SK-N-SH (cell line): ENCODE results near the gene PEPD. TPM values are rescaled to one million over a fixed set of nuclear protein-coding genes. Genes with fewer than 3 reads are reported as not detected.

ENCODE experiments used
- CTCF ChIA-PET: fragments of 300-600, 350-600 bp; formaldehyde crosslinking; extraction: SDS; loops from one replicate; lab custom pipeline; 2021; lab: Yijun Ruan, JAX
- POLR2A ChIA-PET: fragments of 350-600 bp; sonication (Branson Sonifier 250); formaldehyde crosslinking; extraction: SDS; loops from one replicate; lab custom pipeline; 2020; ENCODE audit warnings: antibody characterized with exemption, inconsistent platforms; lab: Yijun Ruan, JAX
- DNase-seq: peaks from one replicate; pipeline ENCODE4 v3.0.0; 2012
- H2AFZ ChIP-seq: fragments of 200-600 bp; sonication (generic); 2 replicates; pipeline ENCODE4 v1.8.1; 2016; ENCODE audit warnings: antibody characterized with exemption, mild to moderate bottlenecking, low read depth
- H3F3A ChIP-seq: fragments of 200-600 bp; sonication (generic); replicated peaks from 2 replicates; pipeline ENCODE3; 2016; ENCODE audit warnings: antibody characterized with exemption, mild to moderate bottlenecking; ENCODE audit not compliant: insufficient read depth
- H3K27ac ChIP-seq, 2 experiments: fragments of 200-500 bp in 1 of 2; fragments of 200-600 bp in 1 of 2; sonication (Bioruptor generic) in 1 of 2; sonication (generic), shearing (Covaris generic) in 1 of 2; 2 replicates each; pipeline versions ENCODE4 v1.5.1 to v1.6.1; 2014 to 2016; ENCODE audit warnings: low read depth in 2 of 2, inconsistent platforms in 1 of 2, low read length in 1 of 2, mild to moderate bottlenecking in 1 of 2, mixed read lengths in 1 of 2
- H3K27me3 ChIP-seq: fragments of 200-600 bp; sonication (generic), shearing (Covaris generic); 2 replicates; pipeline ENCODE4 v1.6.1; 2016; ENCODE audit warnings: mixed run types; ENCODE audit not compliant: insufficient read depth
- H3K36me3 ChIP-seq, 2 experiments: fragments of 200-500 bp in 1 of 2; fragments of 200-600 bp in 1 of 2; sonication (Bioruptor generic) in 1 of 2; sonication (generic) in 1 of 2; replicated peaks in 1 of 2; 2 replicates each; pipeline versions ENCODE3 to v1.5.1; 2014 to 2016; ENCODE audit warnings: low read length in 1 of 2, mild to moderate bottlenecking in 1 of 2; ENCODE audit not compliant: insufficient read depth in 2 of 2, control insufficient read depth in 1 of 2
- H3K4me1 ChIP-seq, 2 experiments: fragments of 200-500 bp in 1 of 2; fragments of 200-600 bp in 1 of 2; sonication (Bioruptor generic) in 1 of 2; sonication (generic), shearing (Covaris generic) in 1 of 2; 2 replicates each; pipeline versions ENCODE4 v1.5.1 to v1.6.1; 2014 to 2016; ENCODE audit warnings: low read depth in 1 of 2, low read length in 1 of 2, mixed run types in 1 of 2; ENCODE audit not compliant: insufficient read depth in 2 of 2, control insufficient read depth in 1 of 2
- H3K4me2 ChIP-seq: fragments of 200-600 bp; sonication (generic), shearing (Covaris generic); 2 replicates; pipeline ENCODE4 v1.6.1; 2017; ENCODE audit warnings: mixed run types
- H3K4me3 ChIP-seq, 2 experiments: fragments of 200-500 bp in 1 of 2; fragments of 200-600 bp in 1 of 2; sonication (Bioruptor generic) in 1 of 2; sonication (generic), shearing (Covaris generic) in 1 of 2; 2 replicates each; pipeline versions ENCODE4 v1.5.1 to v1.8.1; 2014 to 2016; ENCODE audit warnings: low read depth in 2 of 2, inconsistent platforms in 1 of 2, low read length in 1 of 2, mild to moderate bottlenecking in 1 of 2, mixed read lengths in 1 of 2, moderate library complexity in 1 of 2
- H3K79me2 ChIP-seq: fragments of 200-600 bp; sonication (generic); 2 replicates; pipeline ENCODE4 v1.8.1; 2017; ENCODE audit warnings: mild to moderate bottlenecking; ENCODE audit not compliant: insufficient read depth
- H3K9ac ChIP-seq: fragments of 200-600 bp; sonication (generic); 2 replicates; pipeline ENCODE4 v1.6.1; 2017; ENCODE audit warnings: mixed run types
- H3K9me2 ChIP-seq: fragments of 200-600 bp; sonication (generic); 2 replicates; pipeline ENCODE4 v1.6.1; 2017; ENCODE audit warnings: mixed run types
- H3K9me3 ChIP-seq: fragments of 200-600 bp; sonication (generic); 2 replicates; pipeline ENCODE4 v1.6.1; 2017; ENCODE audit warnings: mixed run types, mild to moderate bottlenecking, moderate library complexity
- H4K20me1 ChIP-seq: fragments of 200-600 bp; sonication (generic); 2 replicates; pipeline ENCODE4 v1.6.1; 2017; ENCODE audit warnings: mild to moderate bottlenecking, mixed run types; ENCODE audit not compliant: insufficient read depth
- CHD2 ChIP-seq: fragments of 150-350 bp; IDR thresholded peaks from 2 replicates; pipeline ENCODE4 v1.6.1; 2018; ENCODE audit warnings: low read length; ENCODE audit not compliant: partially characterized antibody
- EP300 ChIP-seq, 2 experiments: IDR thresholded peaks; 2 replicates each; pipeline versions ENCODE4 v1.4.0 to v1.6.1; 2012; ENCODE audit warnings: borderline replicate concordance in 1 of 2, low read depth in 1 of 2, low read length in 1 of 2
- FOXJ3 ChIP-seq: sonication (generic); formaldehyde crosslinking; IDR thresholded peaks from 2 replicates; pipeline ENCODE4 v1.5.1; 2020; ENCODE audit warnings: mild to moderate bottlenecking, missing genetic modification reagents
- GATA2 ChIP-seq: sonication (generic); formaldehyde crosslinking; IDR thresholded peaks from 2 replicates; pipeline ENCODE4 v1.5.0; 2020; ENCODE audit warnings: mild to moderate bottlenecking, missing genetic modification reagents
- JUND ChIP-seq: IDR thresholded peaks from 2 replicates; pipeline ENCODE4 v1.4.0; 2012
- MAX ChIP-seq: IDR thresholded peaks from 2 replicates; pipeline ENCODE4 v1.4.0; 2012; ENCODE audit warnings: low read depth
- MEF2A ChIP-seq: IDR thresholded peaks from 2 replicates; pipeline ENCODE4 v1.4.0; 2012; ENCODE audit warnings: low read depth, borderline replicate concordance
- PBX3 ChIP-seq: IDR thresholded peaks from 2 replicates; pipeline ENCODE4; 2012
- POLR2AphosphoS5 ChIP-seq: IDR thresholded peaks from 2 replicates; pipeline ENCODE4 v1.6.1; 2012; ENCODE audit warnings: low read depth, low read length
- RCOR1 ChIP-seq: fragments of 150-350 bp; IDR thresholded peaks from 2 replicates; pipeline ENCODE4 v1.6.1; 2017; ENCODE audit warnings: antibody characterized with exemption, low read length
- REST ChIP-seq: IDR thresholded peaks from 2 replicates; pipeline ENCODE4 v1.6.1; 2012; ENCODE audit warnings: mild to moderate bottlenecking, low read depth, low read length, moderate library complexity
- RXRA ChIP-seq: IDR thresholded peaks from 2 replicates; pipeline ENCODE4 v1.4.0; 2012; ENCODE audit warnings: low read depth, mild to moderate bottlenecking, borderline replicate concordance
- SIN3A ChIP-seq: IDR thresholded peaks from 2 replicates; pipeline ENCODE4 v1.6.1; 2012; ENCODE audit warnings: low read depth, mild to moderate bottlenecking, low read length, moderate library complexity, borderline replicate concordance
- TAF1 ChIP-seq: IDR thresholded peaks from 2 replicates; pipeline ENCODE4 v1.6.1; 2012; ENCODE audit warnings: low read depth, mild to moderate bottlenecking, low read length, moderate library complexity, borderline replicate concordance
- TCF12 ChIP-seq: IDR thresholded peaks from 2 replicates; pipeline ENCODE4 v1.4.0; 2012
- TEAD4 ChIP-seq: IDR thresholded peaks from 2 replicates; pipeline ENCODE4 v1.4.0; 2012; ENCODE audit warnings: mild to moderate bottlenecking, borderline replicate concordance; ENCODE audit not compliant: insufficient read depth
- USF1 ChIP-seq: IDR thresholded peaks from 2 replicates; pipeline ENCODE4 v1.4.0; 2012; ENCODE audit warnings: low read depth, borderline replicate concordance
- USF2 ChIP-seq: fragments of 150-350 bp; IDR thresholded peaks from 2 replicates; pipeline ENCODE4 v1.6.1; 2017; ENCODE audit warnings: antibody characterized with exemption, low read length, low read depth, borderline replicate concordance
- YY1 ChIP-seq: IDR thresholded peaks from 2 replicates; pipeline ENCODE4 v1.4.0; 2012; ENCODE audit warnings: low read depth, mild to moderate bottlenecking
- ZBTB33 ChIP-seq: IDR thresholded peaks from 2 replicates; pipeline ENCODE4 v1.4.0; 2012; ENCODE audit warnings: low read depth, borderline replicate concordance
- WGBS: methylation state at CpG from one replicate; pipeline ENCODE4 v1.1.6; 2017; ENCODE audit warnings: low lambda C conversion rate; 5-methylcytosine and 5-hydroxymethylcytosine counted together
- polyA plus RNA-seq, 3 experiments: library from polyadenylated mRNA; depleted of rRNA; stranded (reverse); fragments of >200 nt; gene quantifications; 2 replicates each; pipeline ENCODE4 v1.2.3, GENCODE V29; 2012

Gene PEPD
- polyA plus RNA-seq, 1 of the 3 experiments (the other 2 are of a cell fraction) = 88.9 TPM

- Histone ChIP-seq H3K9ac (no peak overlapping the region), H3F3A (no peaks in the 10 kb centered on the region), H3K4me3 (no peak overlapping the region), H3K36me3 (no peaks in the 10 kb centered on the region), H3K79me2 (no peaks in the 10 kb centered on the region)
- TF ChIP-seq FOXJ3 (no peak), MAX (no peak), RCOR1 (no peak), USF1 (no peak), SIN3A (no peak), TEAD4 (no peak), CHD2 (no peak), MEF2A (no peak), YY1 (no peak), TCF12 (no peak), REST (no peak), PBX3 (no peak)
- TF ChIP-seq, all 33 proteins: peak for 0
- peaks cover 0 to 4% of the 10 kb centered on the region in 2 experiments; a peak in 1 of 4 replicates for H3K4me1 ChIP-seq
- 67% methylated on average over 6 of the region's 6 CpGs for WGBS
- H3K27ac ChIP-seq = no peak overlapping the region
- CTCF ChIA-PET = no interaction called here
- no peak overlapping the region for H2AFZ ChIP-seq
- H3K27me3 ChIP-seq = peaks cover 9% of the 10 kb centered on the region; the same call in 1 of the 2 replicates
- no peaks in the 10 kb centered on the region for H3K9me2 ChIP-seq
- no peak overlapping the region for H3K4me2 ChIP-seq
- H3K9me3 ChIP-seq = no peaks in the 10 kb centered on the region
- no peak for DNase-seq
- POLR2A ChIA-PET = no interaction called here
- H4K20me1 ChIP-seq = no peaks in the 10 kb centered on the region
Measured at GRCh38 chr19:33345163-33345562, 176.4 kb downstream of the PEPD start.

- H3K4me2 ChIP-seq = no peak overlapping the region
- H3K79me2 ChIP-seq = no peaks in the 10 kb centered on the region
- no peaks in the 10 kb centered on the region for H3K9me2 ChIP-seq
- no peaks in the 10 kb centered on the region for H3F3A ChIP-seq
- H3K27me3 ChIP-seq = peaks cover 9% of the 10 kb centered on the region; the same call in 1 of the 2 replicates
- no peak overlapping the region for H3K9ac ChIP-seq
- WGBS = 47% methylated on average over 4 of the region's 4 CpGs
- H3K4me1 ChIP-seq = peaks cover 0 to 4% of the 10 kb centered on the region in 2 experiments; a peak in 1 of 4 replicates
- no peak for DNase-seq
- H3K9me3 ChIP-seq = no peaks in the 10 kb centered on the region
- no peak overlapping the region for H3K27ac ChIP-seq
- H3K4me3 ChIP-seq = no peak overlapping the region
- ChIA-PET POLR2A (no interaction called here), CTCF (interaction anchor here (0.9 to 1.5 kb wide), 2 partner anchors 29 to 109 kb away, joined by 3 read pairs; partner anchors contain the start of gene CEBPG)
- no peak overlapping the region for H2AFZ ChIP-seq
- no peaks in the 10 kb centered on the region for H4K20me1 ChIP-seq
- no peaks in the 10 kb centered on the region for H3K36me3 ChIP-seq
- TF ChIP-seq TEAD4 = no peak
- TF ChIP-seq ZBTB33 = no peak
- TF ChIP-seq CHD2 = no peak
- TF ChIP-seq RXRA = no peak
- no peak for TF ChIP-seq POLR2AphosphoS5
- TF ChIP-seq FOXJ3 = no peak
- no peak for TF ChIP-seq JUND
- no peak for TF ChIP-seq SIN3A
- no peak for TF ChIP-seq USF2
- TF ChIP-seq EP300 (IDR thresholded peaks at IDR 0.05; ENCODE audit: borderline replicate concordance in 1 of 2, low read depth in 1 of 2, low read length in 1 of 2) = no peak
- TF ChIP-seq GATA2 (CRISPR knock-in tag) = no peak
- no peak for TF ChIP-seq TAF1
Measured at GRCh38 chr19:33344573-33344925, 177.0 kb downstream of the PEPD start.
